IMR-90 (cell line): ENCODE results near the gene CCDC88C. TPM values are rescaled to one million over a fixed set of nuclear protein-coding genes. Genes with fewer than 3 reads are reported as not detected.

ENCODE experiments used
- ATAC-seq: fragments of 200-7000 bp; cut with Tn5 transposase; 2 replicates; pipeline ENCODE4 v1.9.1; 2020; ENCODE audit warnings: low read depth, mild to moderate bottlenecking, moderate library complexity
- BruUV-seq: library from RNA; stranded (reverse); fragments of 400-500 nt; replicated peaks from 2 replicates; lab custom pipeline; 2021; lab: Mats Ljungman, UMichigan
- CTCF ChIA-PET: fragments of 300-600 bp; formaldehyde crosslinking; extraction: SDS; loops from one replicate; lab custom pipeline; 2021; ENCODE audit warnings: antibody characterized with exemption; lab: Yijun Ruan, JAX
- POLR2A ChIA-PET: fragments of 300-600 bp; sonication (Branson Sonifier 250); formaldehyde crosslinking; loops from one replicate; lab custom pipeline; 2022; ENCODE audit warnings: antibody characterized with exemption; ENCODE audit not compliant: unreplicated experiment; lab: Charles Lee
- DNase-seq: peaks from one replicate; pipeline ENCODE4 v3.0.0; 2013
- H2AFZ ChIP-seq: replicated peaks from 2 replicates; pipeline ENCODE3; 2013; ENCODE audit warnings: low read length, mild to moderate bottlenecking; ENCODE audit not compliant: poor library complexity
- H2AK5ac ChIP-seq: 2 replicates; pipeline ENCODE4 v1.6.1; 2013; ENCODE audit warnings: low read depth, low read length, inconsistent platforms
- H2AK9ac ChIP-seq: replicated peaks from 2 replicates; pipeline ENCODE3; 2013; ENCODE audit warnings: mild to moderate bottlenecking, low read depth, low read length, moderate library complexity; ENCODE audit not compliant: poor library complexity
- H2BK120ac ChIP-seq: 2 replicates; pipeline ENCODE4 v1.6.1; 2013; ENCODE audit warnings: low read depth, low read length, inconsistent platforms
- H2BK15ac ChIP-seq: 3 replicates; pipeline ENCODE4 v1.6.1; 2013; ENCODE audit warnings: low read depth, low read length, inconsistent platforms
- H2BK20ac ChIP-seq: 2 replicates; pipeline ENCODE4 v1.6.1; 2013; ENCODE audit warnings: low read depth, mild to moderate bottlenecking, inconsistent platforms, low read length, moderate library complexity
- H2BK5ac ChIP-seq: 2 replicates; pipeline ENCODE4 v1.6.1; 2013; ENCODE audit warnings: mild to moderate bottlenecking, low read depth, low read length, inconsistent platforms; ENCODE audit not compliant: poor library complexity, severe bottlenecking
- H3K14ac ChIP-seq: replicated peaks from 2 replicates; pipeline ENCODE4 v1.6.1; 2013; ENCODE audit warnings: low read depth, low read length, inconsistent platforms
- H3K18ac ChIP-seq: 2 replicates; pipeline ENCODE4 v1.6.1; 2013; ENCODE audit warnings: low read depth, low read length, control low read depth
- H3K23ac ChIP-seq: 2 replicates; pipeline ENCODE4 v1.6.1; 2013; ENCODE audit warnings: low read depth, low read length, inconsistent platforms
- H3K27ac ChIP-seq: 2 replicates; pipeline ENCODE4 v1.5.1; 2013; ENCODE audit warnings: mild to moderate bottlenecking, control low read depth, low read length; ENCODE audit not compliant: insufficient read depth
- H3K27me3 ChIP-seq: 2 replicates; pipeline ENCODE4 v1.6.1; 2013; ENCODE audit warnings: low read length; ENCODE audit not compliant: control insufficient read depth, insufficient read depth
- H3K36me3 ChIP-seq: 2 replicates; pipeline ENCODE4 v1.6.1; 2013; ENCODE audit warnings: low read length, mixed read lengths; ENCODE audit not compliant: control insufficient read depth, insufficient read depth
- H3K4ac ChIP-seq: 2 replicates; pipeline ENCODE4 v1.6.1; 2013; ENCODE audit warnings: low read depth, low read length, inconsistent platforms
- H3K4me1 ChIP-seq: 2 replicates; pipeline ENCODE4 v1.6.1; 2013; ENCODE audit warnings: low read length, mixed read lengths; ENCODE audit not compliant: control insufficient read depth, insufficient read depth
- H3K4me2 ChIP-seq: 2 replicates; pipeline ENCODE4 v1.6.1; 2013; ENCODE audit warnings: low read depth, mild to moderate bottlenecking, control low read depth, low read length, moderate library complexity
- H3K4me3 ChIP-seq: 2 replicates; pipeline ENCODE4 v1.5.1; 2013; ENCODE audit warnings: low read depth, mild to moderate bottlenecking, control low read depth, low read length, moderate library complexity; ENCODE audit not compliant: insufficient read depth
- H3K56ac ChIP-seq: 2 replicates; pipeline ENCODE4 v1.6.1; 2013; ENCODE audit warnings: low read length, inconsistent platforms; ENCODE audit not compliant: insufficient read depth; ENCODE audit errors: extremely low read depth
- H3K79me1 ChIP-seq, 2 experiments: 2 replicates each; pipeline ENCODE4 v1.6.1; 2013; ENCODE audit warnings: low read length in 2 of 2, inconsistent platforms in 1 of 2, low read depth in 1 of 2
- H3K9ac ChIP-seq: 2 replicates; pipeline ENCODE4 v1.6.1; 2013; ENCODE audit warnings: low read depth, low read length, control low read depth
- H3K9me1 ChIP-seq: 2 replicates; pipeline ENCODE4 v1.6.1; 2013; ENCODE audit warnings: low read length, inconsistent platforms; ENCODE audit not compliant: insufficient read depth
- H3K9me3 ChIP-seq: 2 replicates; pipeline ENCODE4 v1.6.1; 2013; ENCODE audit warnings: low read length; ENCODE audit not compliant: control insufficient read depth, insufficient read depth
- H4K20me1 ChIP-seq: 2 replicates; pipeline ENCODE4 v1.6.1; 2013; ENCODE audit warnings: low read length, inconsistent platforms; ENCODE audit not compliant: insufficient read depth
- H4K5ac ChIP-seq: 2 replicates; pipeline ENCODE4 v1.6.1; 2013; ENCODE audit warnings: mild to moderate bottlenecking, low read depth, low read length, control low read depth
- H4K8ac ChIP-seq, 2 experiments: 2 replicates each; pipeline ENCODE4 v1.6.1; 2013; ENCODE audit warnings: low read depth in 2 of 2, low read length in 2 of 2, control low read depth in 1 of 2, inconsistent platforms in 1 of 2
- H4K91ac ChIP-seq: 2 replicates; pipeline ENCODE4 v1.6.1; 2013; ENCODE audit warnings: low read depth, low read length, inconsistent platforms; ENCODE audit not compliant: insufficient read depth
- BHLHE40 ChIP-seq: fragments of 150-350 bp; IDR thresholded peaks from 2 replicates; pipeline ENCODE4 v1.6.1; 2016; ENCODE audit warnings: mild to moderate bottlenecking, low read depth, low read length
- CEBPB ChIP-seq: IDR thresholded peaks from 2 replicates; pipeline ENCODE4 v1.6.1; 2012; ENCODE audit warnings: low read depth, low read length, improper control_type of control experiment
- CHD1 ChIP-seq: IDR thresholded peaks from 2 replicates; pipeline ENCODE4 v1.6.1; 2012; ENCODE audit warnings: low read depth, low read length, improper control_type of control experiment
- CTCF ChIP-seq: conservative IDR thresholded peaks from 2 replicates; pipeline ENCODE4 v1.5.1; 2012; ENCODE audit warnings: mild to moderate bottlenecking, low read depth, low read length, improper control_type of control experiment
- FOS ChIP-seq: fragments of 150-350 bp; IDR thresholded peaks from 2 replicates; pipeline ENCODE4 v1.6.1; 2016; ENCODE audit warnings: low read depth, low read length
- MAFK ChIP-seq: IDR thresholded peaks from 2 replicates; pipeline ENCODE4 v1.6.1; 2012; ENCODE audit warnings: low read depth, low read length, improper control_type of control experiment
- MXI1 ChIP-seq: IDR thresholded peaks from 2 replicates; pipeline ENCODE4 v1.6.1; 2012; ENCODE audit warnings: low read depth, mild to moderate bottlenecking, low read length, moderate library complexity, borderline replicate concordance
- NFE2L2 ChIP-seq: fragments of 150-350 bp; IDR thresholded peaks from 2 replicates; pipeline ENCODE4 v1.6.1; 2016; ENCODE audit warnings: low read depth, mild to moderate bottlenecking, low read length
- POLR2A ChIP-seq: IDR thresholded peaks from 2 replicates; pipeline ENCODE4 v1.6.1; 2012; ENCODE audit warnings: mild to moderate bottlenecking, low read depth, low read length
- RAD21 ChIP-seq: IDR thresholded peaks from 2 replicates; pipeline ENCODE4 v1.6.1; 2012; ENCODE audit warnings: low read length, improper control_type of control experiment
- RCOR1 ChIP-seq: IDR thresholded peaks from 2 replicates; pipeline ENCODE4 v1.6.1; 2012; ENCODE audit warnings: mild to moderate bottlenecking, low read length, improper control_type of control experiment; ENCODE audit not compliant: insufficient replicate concordance
- RFX5 ChIP-seq: IDR thresholded peaks from 2 replicates; pipeline ENCODE4 v1.8.0; 2012; ENCODE audit warnings: low read depth, mild to moderate bottlenecking, low read length, moderate library complexity
- SMC3 ChIP-seq: fragments of 150-350 bp; IDR thresholded peaks from 2 replicates; pipeline ENCODE4 v1.6.1; 2016; ENCODE audit warnings: low read depth, mild to moderate bottlenecking, antibody characterized with exemption, low read length, moderate library complexity
- WGBS, 2 experiments: methylation state at CpG; one replicate each; pipeline versions ENCODE4 v1.1.5 to v1.1.7; 2013; ENCODE audit warnings: missing lambda C conversion rate in 2 of 2; ENCODE audit not compliant: insufficient read length in 1 of 2; ENCODE audit errors: extremely low coverage in 2 of 2; 5-methylcytosine and 5-hydroxymethylcytosine counted together
- dilution Hi-C: fragments of 300-500 bp; cut with HindIII; formaldehyde crosslinking; loops from one replicate; pipeline ENCODE4 v1.14.3; 2018; ENCODE audit warnings: low sequenced_read_pairs; ENCODE audit not compliant: unreplicated experiment
- in situ Hi-C: fragments of 300-500 bp; cut with MboI; formaldehyde crosslinking; loops from 3 replicates; pipeline ENCODE4 v1.14.3; 2019; ENCODE audit warnings: low sequenced_read_pairs, inconsistent platforms, mixed read lengths
- intact Hi-C: fragments of 100-400 bp; cut with micrococcal nuclease; formaldehyde crosslinking; loops from 2 replicates; pipeline ENCODE4 v1.10.0; 2022
- polyA plus RNA-seq, 3 experiments: library from polyadenylated mRNA; depleted of rRNA; stranded (reverse); fragments of >200 nt; gene quantifications; 2 replicates each; pipeline ENCODE4 v1.2.3, GENCODE V29; 2012; ENCODE audit warnings: low replicate concordance in 1 of 3
- total RNA-seq: library from RNA; depleted of rRNA; stranded (reverse); fragments of >200 nt; gene quantifications from 2 replicates; pipeline ENCODE4 v1.2.3, GENCODE V29; 2012
- TF ChIP-seq, protein P1 (sequence below): fragments of 150-350 bp; IDR thresholded peaks from 2 replicates; pipeline ENCODE4 v1.6.1; 2017; ENCODE audit warnings: mild to moderate bottlenecking, antibody characterized with exemption, low read length, low read depth
- TF ChIP-seq, protein P2 (sequence below): fragments of 150-350 bp; IDR thresholded peaks from 2 replicates; pipeline ENCODE4 v1.6.1; 2016; ENCODE audit warnings: low read depth, mild to moderate bottlenecking, low read length, moderate library complexity, borderline replicate concordance

Gene CCDC88C
- total and polyA plus RNA-seq, 2 of the 4 experiments (the other 2 are of a cell fraction), result 0.17 to 0.18 TPM

GRCh38 chr14:91270619-91271018 is 147.0 kb downstream of the CCDC88C start:
- ChIA-PET POLR2A (no interaction called here), CTCF (no interaction called here)
- H3K4me1 ChIP-seq, result no peaks in the 10 kb centered on the region
- no peak overlapping the region for H2BK15ac ChIP-seq
- no peak overlapping the region for H2AK9ac ChIP-seq
- no peak overlapping the region for H3K18ac ChIP-seq
- DNase-seq (no peak), ATAC-seq (no peak)
- H3K4me2 ChIP-seq, result no peak overlapping the region
- H2BK20ac ChIP-seq, result no peak overlapping the region
- no peak overlapping the region for H4K91ac ChIP-seq
- WGBS, 2 experiments, result 100% methylated on average over 1 of the region's 8 CpGs; no CpG with 5 or more reads in 1 of the 2 experiments
- H4K20me1 ChIP-seq, result no peaks in the 10 kb centered on the region
- no peaks in the 10 kb centered on the region for H3K9me3 ChIP-seq
- no peak overlapping the region for H4K5ac ChIP-seq
- H3K36me3 ChIP-seq, result no peaks in the 10 kb centered on the region
- H3K4me3 ChIP-seq, result no peak overlapping the region
- H3K9ac ChIP-seq, result no peak overlapping the region
- H2AK5ac ChIP-seq, result no peak overlapping the region
- TF ChIP-seq, protein P1, sequence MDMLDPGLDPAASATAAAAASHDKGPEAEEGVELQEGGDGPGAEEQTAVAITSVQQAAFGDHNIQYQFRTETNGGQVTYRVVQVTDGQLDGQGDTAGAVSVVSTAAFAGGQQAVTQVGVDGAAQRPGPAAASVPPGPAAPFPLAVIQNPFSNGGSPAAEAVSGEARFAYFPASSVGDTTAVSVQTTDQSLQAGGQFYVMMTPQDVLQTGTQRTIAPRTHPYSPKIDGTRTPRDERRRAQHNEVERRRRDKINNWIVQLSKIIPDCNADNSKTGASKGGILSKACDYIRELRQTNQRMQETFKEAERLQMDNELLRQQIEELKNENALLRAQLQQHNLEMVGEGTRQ, result no peak
- TF ChIP-seq RAD21 (no peak), BHLHE40 (no peak), NFE2L2 (no peak), CEBPB (no peak), RFX5 (no peak), POLR2A (no peak), FOS (no peak), SMC3 (no peak), CHD1 (no peak), CTCF (no peak), MXI1 (no peak), MAFK (no peak), RCOR1 (no peak)
- TF ChIP-seq, protein P2, sequence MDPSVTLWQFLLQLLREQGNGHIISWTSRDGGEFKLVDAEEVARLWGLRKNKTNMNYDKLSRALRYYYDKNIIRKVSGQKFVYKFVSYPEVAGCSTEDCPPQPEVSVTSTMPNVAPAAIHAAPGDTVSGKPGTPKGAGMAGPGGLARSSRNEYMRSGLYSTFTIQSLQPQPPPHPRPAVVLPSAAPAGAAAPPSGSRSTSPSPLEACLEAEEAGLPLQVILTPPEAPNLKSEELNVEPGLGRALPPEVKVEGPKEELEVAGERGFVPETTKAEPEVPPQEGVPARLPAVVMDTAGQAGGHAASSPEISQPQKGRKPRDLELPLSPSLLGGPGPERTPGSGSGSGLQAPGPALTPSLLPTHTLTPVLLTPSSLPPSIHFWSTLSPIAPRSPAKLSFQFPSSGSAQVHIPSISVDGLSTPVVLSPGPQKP, result no peak
- no peak overlapping the region for H3K14ac ChIP-seq
- no peak overlapping the region for H3K56ac ChIP-seq
- in situ Hi-C loops, result no loop called here
- no peak overlapping the region for H2BK120ac ChIP-seq
- H3K23ac ChIP-seq, result no peak overlapping the region
- H3K79me1 ChIP-seq, result no peaks in the 10 kb centered on the region
- H3K4ac ChIP-seq, result no peak overlapping the region
- BruUV-seq, result no TSS peak
- dilution Hi-C loops, result no loop called here
- peaks cover 18% of the 10 kb centered on the region for H3K27me3 ChIP-seq
- no peak overlapping the region for H2AFZ ChIP-seq
- no peaks in the 10 kb centered on the region for H3K9me1 ChIP-seq
- no peak overlapping the region for H2BK5ac ChIP-seq
- H4K8ac ChIP-seq, result no peak overlapping the region
- no peak overlapping the region for H3K27ac ChIP-seq
- intact Hi-C loops, result no loop called here
